HG03108 (cell line): ENCODE measurements around the gene SPARCL1.

Experiments
- ATAC-seq: cut with Tn5 transposase; IDR thresholded peaks from one replicate; pipeline ENCODE4 v1.9.1; 2021; ENCODE audit warnings: moderate library complexity; ENCODE audit not compliant: unreplicated experiment

The SPARCL1 gene

DNA sequence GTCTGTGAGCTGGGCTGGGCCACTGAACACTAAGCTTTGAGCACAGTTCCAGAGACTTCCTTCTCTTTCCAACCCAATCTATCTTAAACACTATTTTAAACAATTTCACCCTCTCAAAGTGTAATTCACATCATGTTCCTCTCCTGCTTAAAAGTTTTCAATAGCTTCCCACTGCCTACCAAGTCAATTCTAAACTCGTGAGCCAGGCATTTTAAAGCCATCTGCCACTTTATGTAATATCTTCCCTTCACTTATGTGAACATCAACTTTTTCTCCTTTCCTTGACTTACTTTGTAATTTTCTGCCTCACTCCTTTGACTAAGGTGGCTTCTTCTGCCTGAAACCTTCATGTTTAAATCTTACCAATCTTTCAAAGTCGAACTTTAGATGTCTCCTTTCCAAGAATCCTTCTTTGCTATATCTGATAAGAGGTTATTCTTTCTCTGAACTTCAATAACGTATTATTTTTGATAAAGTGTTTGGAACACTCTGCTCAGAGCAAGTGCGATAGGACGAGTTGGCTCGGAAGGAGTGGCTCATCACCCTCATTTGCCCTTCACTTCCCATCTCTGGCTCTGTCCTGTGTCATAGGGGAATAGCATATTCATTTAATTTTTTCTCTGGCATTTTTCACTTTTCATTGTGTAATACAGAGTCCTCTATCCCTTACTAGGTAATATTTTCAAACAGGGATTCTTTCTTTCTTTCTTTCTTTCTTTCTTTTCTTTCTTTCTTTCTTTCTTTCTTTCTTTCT lies 13.0 kb upstream of the SPARCL1 start:
- no peak for ATAC-seq

DNA sequence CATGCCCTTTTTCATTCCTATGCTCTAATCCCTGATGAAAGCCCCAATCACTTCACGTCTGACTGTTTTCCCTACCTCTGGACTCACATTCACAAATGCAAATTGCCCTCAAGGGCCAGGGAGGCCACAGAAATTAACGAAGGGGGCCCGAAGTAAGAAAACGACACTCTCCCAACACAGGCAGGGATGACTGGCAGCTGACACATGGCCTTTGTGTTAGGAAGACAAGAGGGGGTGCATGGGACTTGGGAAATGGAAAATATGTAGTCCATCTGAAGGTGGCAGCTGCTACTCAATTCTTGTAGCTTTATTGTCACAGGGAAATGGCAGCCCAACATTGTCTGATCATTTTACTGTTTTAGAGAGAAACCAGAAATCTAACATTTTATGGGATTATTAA lies 12.3 kb upstream of the SPARCL1 start:
- ATAC-seq, result no peak

DNA sequence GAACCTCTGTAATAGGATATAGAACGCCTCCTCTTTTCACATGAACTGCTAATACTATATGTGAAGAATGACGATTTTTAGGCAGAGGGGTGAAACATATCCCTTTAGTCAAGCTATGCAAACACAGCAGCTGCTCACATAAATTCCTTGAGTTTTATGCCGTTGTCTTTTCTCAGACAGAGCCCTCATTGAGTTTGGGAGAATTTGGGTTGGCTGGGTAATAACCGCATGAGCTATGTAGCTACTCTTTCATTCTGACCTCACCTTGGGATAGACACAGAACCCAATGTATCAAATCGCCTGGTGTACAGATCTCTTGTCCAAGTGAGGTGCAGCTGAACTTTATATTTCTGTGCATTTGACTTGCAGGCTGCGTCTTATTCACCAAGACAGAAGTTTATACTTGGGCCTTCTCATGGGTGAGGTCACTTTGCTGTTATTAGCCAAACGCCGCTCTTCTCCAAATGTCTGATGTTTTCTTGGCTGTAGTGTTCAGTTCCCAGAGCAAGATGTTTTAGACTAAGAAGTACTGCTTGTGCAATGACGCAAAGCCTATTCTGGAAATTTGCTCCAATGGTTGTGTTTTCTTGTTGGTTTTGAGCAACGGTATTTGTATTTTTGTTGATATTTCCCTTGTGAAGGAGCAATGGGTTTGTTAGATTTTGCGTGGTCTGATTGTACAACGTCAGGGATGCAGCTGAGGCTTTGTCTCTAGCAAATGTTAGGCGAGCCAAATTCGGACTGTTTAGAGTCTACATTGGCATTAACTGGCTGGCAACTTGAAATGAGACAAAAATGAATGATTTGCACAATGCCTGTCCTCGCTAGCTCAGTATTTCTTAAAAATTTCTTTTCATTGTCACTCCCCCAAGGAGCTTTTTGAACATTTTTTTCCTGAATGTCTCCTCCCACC lies 11.2 kb upstream of the SPARCL1 start:
- ATAC-seq, result no peak

DNA sequence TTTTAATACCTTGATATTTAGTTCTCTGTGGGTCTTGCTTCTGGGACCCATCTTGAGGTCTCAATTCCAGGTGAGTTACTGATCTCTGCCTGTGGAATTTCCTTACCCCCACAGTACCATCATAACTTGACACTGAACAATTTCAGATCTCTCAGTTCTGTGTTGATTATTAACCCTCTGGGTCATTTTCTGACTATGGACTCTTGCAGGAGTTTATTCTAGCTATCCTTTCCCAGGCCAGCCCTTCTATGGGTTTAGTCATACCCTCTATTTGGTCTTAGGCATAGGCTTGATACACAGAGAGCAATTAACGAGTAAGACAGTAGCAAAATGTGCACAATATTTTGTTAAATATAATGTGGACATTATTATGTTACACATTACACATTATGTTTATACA lies 3.7 kb upstream of the SPARCL1 start:
- ATAC-seq, result no peak

DNA sequence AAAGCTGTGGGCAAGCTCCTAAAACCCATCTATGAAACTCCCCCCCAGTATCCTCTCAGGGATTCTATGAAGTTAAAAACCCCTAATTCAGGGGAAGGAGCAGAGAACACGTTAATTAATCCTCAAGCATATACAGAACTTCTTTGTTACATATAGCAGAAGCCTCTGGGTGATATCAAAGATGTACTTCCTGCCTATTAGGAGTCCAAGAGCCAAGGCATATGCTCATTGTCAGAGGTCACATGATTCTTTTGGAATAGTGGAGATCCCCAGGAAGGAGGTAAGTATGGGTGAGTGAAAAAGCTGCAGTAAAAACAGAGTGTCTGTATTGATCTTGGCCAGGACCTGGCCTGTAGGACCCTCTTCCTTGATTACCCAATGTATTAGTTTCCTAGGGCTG lies 2.9 kb upstream of the SPARCL1 start:
- ATAC-seq, result no peak

DNA sequence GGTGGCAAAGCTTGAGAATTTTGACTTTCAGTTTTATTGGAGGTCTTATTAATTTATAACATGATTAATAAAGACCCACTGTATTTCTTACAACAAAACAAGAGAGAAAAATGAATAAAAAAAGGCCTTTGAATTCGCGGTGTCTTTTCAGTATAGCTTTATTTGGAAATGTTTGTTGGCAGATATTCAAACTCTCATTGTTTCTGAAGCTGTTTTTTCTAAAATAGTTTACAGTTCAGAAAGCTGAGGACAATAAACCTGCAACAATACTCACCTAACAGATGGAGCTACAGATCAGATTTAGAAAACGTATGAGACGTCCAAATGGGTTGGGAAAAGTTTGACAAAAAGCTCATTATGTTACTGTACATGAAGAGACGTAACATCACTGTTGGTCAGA lies 2.4 kb upstream of the SPARCL1 start:
- ATAC-seq, result no peak

DNA sequence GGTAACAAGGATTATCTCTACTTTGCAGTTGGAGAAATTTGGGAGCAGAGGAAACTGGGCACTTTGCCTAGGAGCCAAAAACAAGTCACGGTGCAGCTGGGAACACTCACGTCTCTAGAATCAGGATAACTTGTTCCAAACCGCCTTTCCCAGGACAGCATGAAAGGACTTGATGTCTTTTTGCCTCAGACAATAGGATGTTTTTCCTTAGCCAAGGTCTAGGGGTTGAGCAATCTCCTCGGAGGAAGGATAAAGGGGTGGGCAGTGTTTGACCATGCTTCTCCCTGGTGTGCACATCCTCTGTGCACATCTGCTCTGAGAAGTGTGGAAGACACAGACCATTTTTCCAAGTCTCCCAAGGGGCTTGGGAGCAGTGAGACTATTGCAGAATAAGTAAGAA lies 1.7 kb upstream of the SPARCL1 start:
- no peak for ATAC-seq

DNA sequence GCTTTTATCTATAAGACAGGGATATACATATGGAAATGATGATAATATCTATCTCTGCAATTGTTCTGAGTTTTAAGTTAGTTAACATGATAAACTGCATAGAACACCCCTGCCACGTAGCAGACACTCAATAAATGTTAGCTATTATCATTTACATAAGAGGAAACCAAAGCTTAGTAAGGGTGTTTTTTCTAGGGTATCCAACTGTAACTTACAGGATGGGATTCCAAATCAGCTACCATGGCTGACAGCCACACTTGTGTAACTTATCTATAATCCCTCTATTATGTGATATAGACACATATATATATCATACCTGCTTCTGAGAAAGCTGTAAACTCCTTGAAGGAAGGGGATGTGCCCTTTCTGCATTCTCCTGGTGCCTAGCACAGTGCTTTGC lies 1.1 kb upstream of the SPARCL1 start:
- no peak for ATAC-seq

DNA sequence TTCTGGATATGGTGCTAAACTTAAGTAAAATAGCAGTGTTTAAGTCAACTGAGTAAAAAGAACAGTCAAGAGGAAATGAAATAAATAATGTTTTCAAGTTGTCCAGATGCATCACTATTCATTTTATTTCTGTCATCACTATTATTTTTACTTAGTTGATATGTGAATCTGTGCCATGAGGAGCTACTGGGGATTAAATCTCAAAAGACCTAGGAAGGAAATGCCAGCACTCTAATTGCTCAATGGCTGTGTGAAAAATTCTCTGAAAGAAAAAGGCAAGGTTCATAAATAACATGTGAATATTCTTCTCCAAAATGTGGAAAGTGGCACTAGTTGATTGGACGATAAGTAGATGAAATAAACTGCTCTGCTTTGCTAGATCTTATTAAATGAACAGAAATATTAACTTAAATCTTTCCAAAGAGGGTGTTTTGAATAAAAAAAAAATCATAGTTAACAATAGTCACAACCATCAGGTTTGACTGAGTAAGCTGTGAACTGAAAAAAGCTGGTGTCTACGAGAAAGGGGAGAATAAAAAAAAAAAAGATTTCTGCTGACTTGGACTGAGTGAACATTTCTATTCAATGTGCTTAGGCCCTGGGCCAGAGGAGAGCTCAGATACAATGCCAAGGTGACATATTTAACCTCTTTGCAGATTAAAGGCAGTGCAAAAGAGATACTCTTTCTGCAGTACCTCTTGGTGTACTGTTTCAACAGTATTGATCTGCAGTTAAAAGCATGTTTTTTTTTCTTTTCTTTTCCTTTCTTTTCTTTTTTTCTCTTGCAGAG lies 1.6 kb downstream of the SPARCL1 start:
- no peak for ATAC-seq

DNA sequence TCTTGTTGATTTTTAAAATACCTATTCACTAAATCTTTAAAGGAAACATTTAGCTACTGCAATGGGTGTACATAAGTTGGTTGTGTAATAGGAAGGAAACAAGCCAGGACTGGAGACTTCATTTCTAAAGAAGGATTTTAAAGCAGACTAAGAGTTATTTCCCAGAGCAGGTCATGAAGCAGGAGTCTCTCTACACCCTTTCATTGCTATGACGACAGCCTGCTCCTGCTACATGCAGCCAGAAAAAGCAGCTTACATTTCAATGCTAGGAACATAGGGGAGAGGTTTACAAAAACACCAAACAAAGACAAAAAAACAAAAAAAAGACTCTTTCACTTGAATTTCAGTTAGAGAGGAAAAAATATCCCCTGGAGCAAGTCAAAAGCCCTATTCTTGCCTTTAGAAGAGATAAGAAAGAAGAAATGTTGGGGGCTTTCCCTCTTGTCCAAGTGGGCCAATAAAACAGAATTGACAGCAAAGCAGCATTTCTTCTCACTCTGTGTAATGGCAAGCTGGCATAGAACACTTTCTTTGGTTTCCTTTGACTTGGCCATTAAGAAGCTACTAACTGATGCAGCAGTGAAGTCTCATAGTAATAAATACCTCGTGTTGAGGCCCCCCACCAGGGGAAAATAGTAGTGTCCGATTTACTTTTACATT lies 3.4 kb downstream of the SPARCL1 start:
- no peak for ATAC-seq

DNA sequence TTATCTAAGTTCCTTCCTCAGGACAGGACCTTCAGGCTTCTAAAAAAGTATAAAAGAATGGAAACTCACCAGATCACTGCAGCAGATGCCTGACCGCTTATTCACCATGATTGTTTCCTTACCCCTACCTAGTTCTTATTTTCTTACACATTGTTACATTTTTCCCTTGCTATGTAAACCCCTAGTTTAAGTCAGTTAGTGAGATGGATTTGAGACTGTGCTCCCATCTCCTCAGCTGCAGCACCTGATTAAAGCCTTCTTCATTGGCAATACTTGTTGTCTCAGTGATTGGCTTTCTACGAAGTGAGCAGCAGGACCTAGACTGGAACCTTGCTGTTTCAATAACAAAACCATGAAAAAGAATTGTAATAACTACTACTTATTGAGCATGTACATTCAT lies 4.7 kb downstream of the SPARCL1 start:
- no peak for ATAC-seq

DNA sequence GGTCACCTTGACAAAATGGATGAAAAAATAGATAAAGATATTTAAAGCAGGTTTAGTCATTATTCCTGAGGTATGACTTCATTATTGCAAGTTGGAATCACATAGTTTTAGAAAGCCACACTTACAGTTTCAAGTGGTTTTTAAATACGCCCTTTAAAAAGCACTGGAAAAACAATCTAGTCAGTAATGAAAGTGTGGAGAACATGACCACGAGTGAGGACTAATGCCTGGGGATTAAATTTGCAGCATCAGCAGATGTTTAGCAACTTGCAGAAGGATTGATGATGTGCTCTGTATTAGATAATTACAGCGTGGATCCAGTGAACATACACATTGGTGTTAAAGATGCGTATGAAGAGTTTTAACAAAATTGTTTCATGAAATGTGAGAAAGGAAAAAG lies 5.9 kb downstream of the SPARCL1 start:
- no peak for ATAC-seq

DNA sequence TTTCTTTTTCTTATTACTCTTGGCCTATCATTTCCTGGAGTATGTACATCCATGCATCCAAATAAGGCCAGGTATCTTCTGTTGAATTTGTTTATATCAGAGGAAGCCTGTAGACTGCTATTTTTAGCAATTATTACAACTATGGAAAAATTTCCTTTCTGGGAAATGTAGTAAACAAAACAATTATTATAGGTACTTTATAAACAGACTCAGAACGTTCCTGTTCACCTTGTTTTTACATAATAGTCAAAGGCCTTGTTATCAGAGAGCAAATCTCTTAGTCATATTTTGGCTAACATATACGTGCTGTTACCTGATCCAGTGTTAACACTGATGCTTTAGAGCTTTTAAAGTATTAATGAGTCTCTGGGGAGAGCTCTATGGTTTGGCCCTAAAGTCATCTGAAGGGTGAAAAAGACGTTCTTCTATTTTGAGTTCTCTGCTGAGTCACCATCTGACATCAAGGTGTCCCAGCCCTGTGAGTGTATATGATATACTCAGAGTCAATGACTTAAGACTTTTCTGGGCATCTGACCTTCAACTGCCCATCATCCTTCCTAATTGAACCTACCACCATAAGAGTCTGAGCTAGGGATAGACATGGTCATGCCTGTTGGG lies 7.3 kb downstream of the SPARCL1 start:
- ATAC-seq, result no peak

DNA sequence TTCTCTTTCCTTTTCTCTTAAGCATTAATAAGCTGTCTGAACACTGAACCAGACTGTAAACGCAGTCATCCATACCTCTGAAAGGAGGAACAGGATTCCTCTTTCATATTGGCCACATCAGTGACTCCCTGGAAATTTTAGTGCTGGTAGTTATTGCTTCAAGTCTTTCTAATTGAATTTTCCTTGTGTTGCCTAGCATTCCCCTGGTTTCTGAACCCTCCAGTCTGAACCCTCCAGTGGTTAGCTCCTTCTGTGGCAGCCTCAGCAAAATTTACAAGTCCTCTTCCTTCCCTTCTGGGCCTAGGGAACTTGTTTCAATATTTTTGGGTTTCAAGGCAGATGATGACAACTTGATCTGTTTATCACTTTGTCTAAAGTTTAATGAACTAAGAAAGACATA lies 7.9 kb downstream of the SPARCL1 start:
- ATAC-seq, result no peak

DNA sequence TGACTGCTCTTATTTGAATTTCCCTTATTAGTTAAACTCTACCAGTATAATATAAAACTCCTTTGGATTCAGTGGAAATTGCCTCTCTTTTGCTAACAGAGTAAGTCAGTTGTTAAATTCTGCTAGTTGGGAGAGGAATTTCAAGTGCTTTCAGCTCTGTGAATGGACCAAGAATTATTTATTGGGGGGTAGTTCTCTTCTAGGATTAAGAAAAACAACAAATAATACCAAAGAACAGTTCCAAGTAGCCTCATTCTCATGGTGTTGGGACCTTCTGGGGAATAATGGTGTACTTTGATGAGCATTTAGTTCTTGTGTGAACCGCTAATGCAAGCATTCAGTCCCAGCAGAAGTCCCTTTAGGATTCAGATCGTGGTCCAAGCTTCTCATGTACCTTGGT lies 11.6 kb downstream of the SPARCL1 start:
- no peak for ATAC-seq

DNA sequence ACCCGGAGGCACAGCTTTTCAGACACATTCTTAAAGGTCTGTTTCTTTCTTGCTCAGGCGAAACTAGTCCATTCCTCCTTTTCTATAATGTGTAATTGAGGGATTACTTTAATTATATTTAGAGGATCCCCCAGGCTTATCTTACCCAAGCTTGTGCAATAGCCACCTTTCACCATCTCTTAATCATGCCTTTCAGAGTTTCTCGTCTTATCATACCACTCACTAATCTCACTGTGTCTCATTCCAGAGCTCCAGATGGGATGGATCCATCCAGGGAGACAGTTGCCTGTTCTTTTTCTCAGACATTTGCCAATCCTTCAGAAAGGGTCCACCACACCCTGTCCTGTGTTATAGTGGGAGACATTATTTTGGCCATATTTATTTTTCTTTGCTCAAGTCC lies 12.5 kb downstream of the SPARCL1 start:
- ATAC-seq, result no peak

DNA sequence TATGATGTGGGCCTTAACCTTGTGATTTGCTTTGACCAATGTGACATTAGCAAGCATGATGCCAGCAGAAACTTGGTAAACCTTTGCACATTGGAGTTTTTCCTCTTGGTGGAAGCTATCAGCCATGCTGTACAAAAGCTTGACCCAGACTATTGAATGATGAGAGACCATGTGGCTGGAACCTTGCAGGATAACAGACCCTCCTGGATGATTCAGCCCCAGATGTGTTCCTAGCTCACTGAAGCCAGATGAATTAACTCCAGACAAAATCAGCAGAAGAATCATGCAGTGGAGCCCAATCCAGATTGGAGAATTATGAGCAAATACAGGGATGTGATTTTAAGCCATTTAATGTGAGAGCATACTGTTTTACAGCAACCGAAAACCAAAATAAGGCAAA lies 16.8 kb downstream of the SPARCL1 start:
- no peak for ATAC-seq

DNA sequence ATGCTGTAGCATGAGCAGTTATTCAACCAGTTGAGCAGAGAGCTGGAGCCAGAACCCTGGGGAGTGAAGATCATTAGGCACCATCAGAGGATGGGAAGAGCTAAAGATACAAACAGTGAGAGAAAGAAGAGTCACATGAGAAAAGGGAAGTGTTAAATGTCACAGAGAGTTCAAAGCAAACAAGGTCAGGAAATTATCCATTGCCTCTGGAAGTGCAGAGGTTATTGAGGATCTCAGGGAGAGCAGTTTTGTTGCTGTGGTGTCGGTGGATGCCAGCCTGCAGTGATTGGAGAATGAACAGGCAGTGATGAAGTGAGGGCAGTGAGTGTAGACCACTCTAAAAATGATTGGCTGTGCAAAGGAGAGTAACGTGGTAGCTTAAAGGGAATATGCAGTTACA lies 17.7 kb downstream of the SPARCL1 start:
- no peak for ATAC-seq

DNA sequence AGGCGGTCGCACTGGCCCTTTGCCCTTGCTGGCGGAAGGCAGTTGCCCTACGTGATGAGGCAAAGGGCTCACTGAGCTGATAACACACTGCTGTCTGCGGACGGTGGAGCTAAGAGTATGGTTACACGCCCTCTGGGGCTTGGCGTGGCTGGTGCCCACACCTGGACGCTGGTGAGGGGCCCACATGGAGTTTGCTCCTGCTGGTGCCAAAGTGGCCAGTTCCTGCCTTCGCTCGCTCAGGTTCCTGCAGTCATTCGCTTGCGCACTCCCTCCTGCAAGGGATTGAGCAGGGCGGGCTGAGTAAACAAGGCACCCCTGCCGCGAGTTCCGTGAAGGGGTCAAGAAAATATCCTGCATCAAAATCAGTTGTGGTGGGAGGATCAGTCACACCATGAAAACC lies 18.4 kb downstream of the SPARCL1 start:
- no peak for ATAC-seq

DNA sequence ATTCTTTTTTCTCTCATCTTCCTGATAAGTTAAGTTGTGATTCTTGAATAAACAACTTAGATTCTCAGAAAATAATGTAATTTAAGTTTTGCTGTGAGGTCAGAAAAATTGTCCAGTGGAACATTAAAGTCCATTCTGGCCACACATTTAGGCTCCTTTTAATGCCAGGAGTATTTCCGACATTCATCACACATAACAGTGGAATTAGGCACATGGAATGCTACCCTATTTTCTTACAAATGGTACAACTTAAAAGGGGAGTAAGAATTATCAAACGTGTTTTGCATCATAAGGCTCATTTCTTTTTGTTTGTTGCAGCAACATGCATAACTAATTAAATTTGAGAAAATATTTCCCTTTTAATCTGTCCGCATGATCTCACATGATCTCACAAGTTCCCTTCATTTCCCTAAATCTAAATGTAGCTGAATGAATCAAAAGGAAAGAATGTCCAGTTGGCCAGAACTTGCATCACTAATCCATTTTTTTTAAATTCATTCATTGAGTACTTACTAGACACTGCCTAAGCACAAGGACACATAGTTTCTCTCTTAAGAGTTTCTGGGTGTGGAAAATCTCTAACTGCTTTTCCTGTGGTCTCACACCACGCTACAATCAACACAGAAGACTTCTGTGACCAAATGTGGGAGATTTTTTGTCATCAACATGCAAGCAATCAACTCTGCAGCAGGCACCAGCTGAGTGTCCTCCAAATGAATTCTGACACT lies 22.0 kb downstream of the SPARCL1 start:
- ATAC-seq, result no peak
